HepG2 (cell line): Measurements from ENCODE around the gene SRP9. TPM values are rescaled to one million over a fixed set of nuclear protein-coding genes. Genes with fewer than 3 reads are reported as not detected.

Experiments used
- ATAC-seq: fragments of 200-7000 bp; cut with Tn5 transposase; 3 replicates; pipeline ENCODE4 v1.9.1; 2020; ENCODE audit warnings: mild to moderate bottlenecking, moderate library complexity
- BruUV-seq: library from RNA; stranded (reverse); fragments of 400-500 nt; replicated peaks from 2 replicates; lab custom pipeline; 2021; lab: Mats Ljungman, UMichigan
- CTCF ChIA-PET: fragments of 300-600 bp; formaldehyde crosslinking; extraction: SDS; loops from one replicate; lab custom pipeline; 2021; ENCODE audit warnings: low total read pairs, inconsistent platforms, low intra/inter-chr PET ratio; lab: Yijun Ruan, JAX
- POLR2A ChIA-PET: fragments of 350-600 bp; sonication (Branson Sonifier 250); formaldehyde crosslinking; loops from one replicate; lab custom pipeline; 2020; ENCODE audit warnings: antibody characterized with exemption, inconsistent platforms; lab: Yijun Ruan, JAX
- DNase-seq: peaks from one replicate; pipeline ENCODE4 v3.0.0-alpha.2; 2015; ENCODE audit warnings: low spot score
- FAIRE-seq: peaks from 3 replicates; lab custom pipeline; 2011; peaks lifted over from hg19 to GRCh38; lab: Jason Lieb, UNC
- H2AFZ ChIP-seq: one replicate; pipeline ENCODE4 v1.6.1; 2011; ENCODE audit warnings: low read length, inconsistent platforms
- H3K27ac ChIP-seq: fragments of 300-600 bp; 3 replicates; pipeline ENCODE4 v1.8.0; 2011; ENCODE audit warnings: mixed run types, mild to moderate bottlenecking, mixed read lengths, low read length, inconsistent platforms; ENCODE audit not compliant: insufficient read depth; ENCODE audit errors: extremely low read length
- H3K27me3 ChIP-seq, 2 experiments: fragments of 200-600 bp in 1 of 2; 2 replicates in 1 of 2; 3 replicates in 1 of 2; pipeline versions ENCODE4 v1.6.0 to v1.8.0; 2011; ENCODE audit warnings: low read length in 2 of 2, mild to moderate bottlenecking in 2 of 2, moderate library complexity in 2 of 2, inconsistent platforms in 1 of 2; ENCODE audit not compliant: insufficient read depth in 2 of 2, control insufficient read depth in 1 of 2
- H3K36me3 ChIP-seq, 2 experiments: fragments of 200-600 bp in 1 of 2; replicated peaks in 1 of 2; 2 replicates in 1 of 2; 3 replicates in 1 of 2; pipeline versions ENCODE4 v1.5.1 to v1.8.0; 2011; ENCODE audit warnings: low read length in 2 of 2, inconsistent platforms in 1 of 2; ENCODE audit not compliant: insufficient read depth in 2 of 2, control insufficient read depth in 1 of 2
- H3K4me1 ChIP-seq: 2 replicates; pipeline ENCODE4 v1.5.1; 2012; ENCODE audit warnings: low read length, inconsistent platforms; ENCODE audit not compliant: insufficient read depth
- H3K4me2 ChIP-seq: 2 replicates; pipeline ENCODE4 v1.6.0; 2011; ENCODE audit warnings: low read depth, low read length, inconsistent platforms
- H3K4me3 ChIP-seq, 3 experiments: fragments of 200-600 bp in 1 of 3; sonication (generic), shearing (Covaris generic) in 1 of 3; replicated peaks in 1 of 3; 2 replicates each; pipeline ENCODE4 v1.5.1; 2011 to 2016; ENCODE audit warnings: low read length in 3 of 3, inconsistent platforms in 2 of 3, low read depth in 2 of 3, mild to moderate bottlenecking in 2 of 3, control low read depth in 1 of 3, mixed read lengths in 1 of 3; ENCODE audit not compliant: insufficient read depth in 1 of 3
- H3K79me2 ChIP-seq: one replicate; pipeline ENCODE4 v1.6.1; 2011; ENCODE audit warnings: low read length, inconsistent platforms; ENCODE audit not compliant: insufficient read depth
- H3K9ac ChIP-seq: 2 replicates; pipeline ENCODE4 v1.6.0; 2011; ENCODE audit warnings: mild to moderate bottlenecking, low read depth, low read length, inconsistent platforms; ENCODE audit not compliant: insufficient read depth
- H3K9me3 ChIP-seq: 2 replicates; pipeline ENCODE4 v1.5.1; 2012; ENCODE audit warnings: mild to moderate bottlenecking, low read length
- H4K20me1 ChIP-seq: 2 replicates; pipeline ENCODE4 v1.6.0; 2011; ENCODE audit warnings: inconsistent platforms, mild to moderate bottlenecking, low read length, moderate library complexity; ENCODE audit not compliant: insufficient read depth
- GTF2F1 ChIP-seq: fragments of 150-350 bp; IDR thresholded peaks from 2 replicates; pipeline ENCODE4 v1.6.1; 2014; ENCODE audit warnings: low read length
- KLF9 ChIP-seq: IDR thresholded peaks from 2 replicates; pipeline ENCODE4 v1.6.1; 2016; ENCODE audit warnings: low read depth
- NR2F1 ChIP-seq, 2 experiments: fragments of 450-650 bp in 1 of 2; formaldehyde crosslinking in 1 of 2; IDR thresholded peaks; 2 replicates each; pipeline versions ENCODE4 v1.5.0 to v1.6.1; 2016 to 2020; ENCODE audit warnings: mild to moderate bottlenecking in 1 of 2, missing compliant biosample characterization in 1 of 2, missing genetic modification reagents in 1 of 2, moderate library complexity in 1 of 2
- POLR2G ChIP-seq: fragments of 200-400 bp; formaldehyde crosslinking; IDR thresholded peaks from 2 replicates; pipeline ENCODE4 v1.6.1; 2018; ENCODE audit warnings: mild to moderate bottlenecking, low read depth, low read length, moderate library complexity
- PRPF4 ChIP-seq: fragments of 200-400 bp; formaldehyde crosslinking; IDR thresholded peaks from 2 replicates; pipeline ENCODE4 v1.6.1; 2016; ENCODE audit warnings: low read length, low read depth; ENCODE audit not compliant: poor library complexity, severe bottlenecking
- SUZ12 ChIP-seq: fragments of 150-350 bp; IDR thresholded peaks from 2 replicates; pipeline ENCODE4 v1.6.1; 2014; ENCODE audit warnings: low read depth, low read length
- ZNF207 ChIP-seq: fragments of 450-650 bp; IDR thresholded peaks from 2 replicates; pipeline ENCODE4 v1.6.1; 2016; ENCODE audit warnings: antibody characterized with exemption, borderline replicate concordance
- ZNF296 ChIP-seq: sonication (generic); formaldehyde crosslinking; conservative IDR thresholded peaks from 2 replicates; pipeline ENCODE4 v1.5.0; 2020; ENCODE audit warnings: mild to moderate bottlenecking, missing genetic modification reagents
- ZNF33A ChIP-seq: sonication (generic); formaldehyde crosslinking; IDR thresholded peaks from 2 replicates; pipeline ENCODE4 v1.5.1; 2020; ENCODE audit warnings: missing genetic modification reagents, mild to moderate bottlenecking, moderate library complexity, borderline replicate concordance
- ZNF878 ChIP-seq: sonication (generic); formaldehyde crosslinking; IDR thresholded peaks from 2 replicates; pipeline ENCODE4 v1.8.1; 2023; ENCODE audit warnings: mild to moderate bottlenecking, missing genetic modification reagents, moderate library complexity
- WGBS: methylation state at CpG from one replicate; pipeline ENCODE4 v1.1.6; 2017; ENCODE audit warnings: low lambda C conversion rate; 5-methylcytosine and 5-hydroxymethylcytosine counted together
- in situ Hi-C: cut with HindIII; loops from 2 replicates; pipeline ENCODE4 v1.10.0; 2017; ENCODE audit warnings: low pct_unique_long_range_greater_than_20kb; ENCODE audit not compliant: extremely low pct_ligation_motif_present
- intact Hi-C: fragments of 100-400 bp; cut with micrococcal nuclease; formaldehyde crosslinking; loops from one replicate; pipeline ENCODE4 v1.10.0; 2022; ENCODE audit not compliant: unreplicated experiment
- polyA plus RNA-seq, 8 experiments: library from polyadenylated mRNA; depleted of rRNA in 3 of 8; stranded (reverse) in 7 of 8; unstranded in 1 of 8; fragments of >200 nt; fragmentation: Illumina TruSeq in 4 of 8; extraction: Trizol in 4 of 8; gene quantifications; 2 replicates each; pipeline versions ENCODE4 v1.2.1 to v1.2.3, GENCODE V29; 2011 to 2016; ENCODE audit warnings: low read depth in 4 of 8, missing spikeins in 1 of 8, mixed read lengths in 1 of 8; ENCODE audit not compliant: insufficient read depth in 1 of 8
- total RNA-seq, 5 experiments: library from RNA; depleted of rRNA; stranded (reverse); fragments of >200 nt; fragmentation: Illumina TruSeq; extraction: Trizol; gene quantifications; 2 replicates each; pipeline ENCODE4 v1.2.3, GENCODE V29; 2016; ENCODE audit warnings: low read depth in 1 of 5
- TF ChIP-seq, protein P1 (sequence below), 2 experiments: sonication (generic) in 1 of 2; formaldehyde crosslinking in 1 of 2; IDR thresholded peaks; 2 replicates each; pipeline versions ENCODE4 v1.4.0 to v1.6.1; 2016 to 2020; ENCODE audit warnings: borderline replicate concordance in 1 of 2, low read depth in 1 of 2, mild to moderate bottlenecking in 1 of 2, missing genetic modification reagents in 1 of 2
- TF ChIP-seq, protein P2 (sequence below): sonication (generic); formaldehyde crosslinking; IDR thresholded peaks from 2 replicates; pipeline ENCODE4 v1.4.0; 2020; ENCODE audit warnings: missing genetic modification reagents, borderline replicate concordance
- TF ChIP-seq, protein P3 (sequence below): sonication (generic); formaldehyde crosslinking; IDR thresholded peaks from 2 replicates; pipeline ENCODE4 v1.4.0; 2020; ENCODE audit warnings: missing genetic modification reagents

The SRP9 gene
- total and polyA plus RNA-seq, 2 of the 13 experiments (the other 11 are each of a cell fraction or from before 2014, with no cell fraction given) = 251 to 307 TPM

DNA sequence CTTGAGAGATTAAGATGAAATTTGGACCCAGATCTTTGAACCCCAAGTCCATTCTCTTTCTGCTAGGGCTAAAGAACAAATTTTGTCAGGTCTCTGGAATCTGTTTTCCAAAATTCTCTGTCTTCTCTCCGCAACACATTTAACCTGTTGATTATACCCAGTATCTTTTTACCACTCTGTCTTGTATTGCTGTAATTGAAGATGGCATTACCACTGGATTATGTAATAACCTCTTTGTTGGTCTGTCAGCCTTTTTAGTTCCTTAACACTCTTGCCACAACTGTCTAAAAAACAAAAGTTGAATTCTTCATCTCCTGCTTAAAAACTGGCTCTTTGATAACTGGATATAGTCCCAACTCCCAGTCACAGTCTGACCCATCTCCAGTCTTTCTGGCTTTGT, 3.0 kb downstream of the SRP9 start:
- CTCF ChIA-PET = no interaction called here
- no peak for DNase-seq
- ATAC-seq = no peak
- Histone ChIP-seq H3K79me2 (peaks cover 61% of the 10 kb centered on the region), H3K27ac (no peak overlapping the region), H3K4me1 (peaks cover 52% of the 10 kb centered on the region), H3K9ac (no peak overlapping the region), H3K4me3 (no peak overlapping the region), H3K36me3 (peaks cover 2 to 4% of the 10 kb centered on the region in 2 experiments), H3K27me3 (no peaks in the 10 kb centered on the region; a peak in 1 of 5 replicates), H2AFZ (no peak overlapping the region), H3K9me3 (no peaks in the 10 kb centered on the region), H3K4me2 (peak overlapping the region; percentile 90; the same call in 1 of the 2 replicates), H4K20me1 (peaks cover 35% of the 10 kb centered on the region)
- in situ Hi-C loops (no loop called here), intact Hi-C loops (no loop called here)
- WGBS = 100% methylated on average over 1 of the region's 1 CpG
- no TSS peak for BruUV-seq
- peak; percentile 37 for FAIRE-seq
- POLR2A ChIA-PET = interaction anchor here (6.6 kb wide), 1 partner anchor 31 kb away, joined by 87 read pairs; the partner anchor contains the start of gene EPHX1
- TF ChIP-seq ZNF33A (CRISPR knock-in tag) (no peak), POLR2G (no peak), ZNF296 (CRISPR knock-in tag) (no peak), ZNF207 (no peak), KLF9 (CRISPR knock-in tag) (no peak), ZNF878 (CRISPR knock-in tag) (no peak), GTF2F1 (no peak), PRPF4 (no peak), NR2F1 (CRISPR knock-in tag; IDR thresholded peaks at IDR 0.05) (no peak), SUZ12 (no peak)
- TF ChIP-seq, protein P1, sequence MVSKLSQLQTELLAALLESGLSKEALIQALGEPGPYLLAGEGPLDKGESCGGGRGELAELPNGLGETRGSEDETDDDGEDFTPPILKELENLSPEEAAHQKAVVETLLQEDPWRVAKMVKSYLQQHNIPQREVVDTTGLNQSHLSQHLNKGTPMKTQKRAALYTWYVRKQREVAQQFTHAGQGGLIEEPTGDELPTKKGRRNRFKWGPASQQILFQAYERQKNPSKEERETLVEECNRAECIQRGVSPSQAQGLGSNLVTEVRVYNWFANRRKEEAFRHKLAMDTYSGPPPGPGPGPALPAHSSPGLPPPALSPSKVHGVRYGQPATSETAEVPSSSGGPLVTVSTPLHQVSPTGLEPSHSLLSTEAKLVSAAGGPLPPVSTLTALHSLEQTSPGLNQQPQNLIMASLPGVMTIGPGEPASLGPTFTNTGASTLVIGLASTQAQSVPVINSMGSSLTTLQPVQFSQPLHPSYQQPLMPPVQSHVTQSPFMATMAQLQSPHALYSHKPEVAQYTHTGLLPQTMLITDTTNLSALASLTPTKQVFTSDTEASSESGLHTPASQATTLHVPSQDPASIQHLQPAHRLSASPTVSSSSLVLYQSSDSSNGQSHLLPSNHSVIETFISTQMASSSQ (IDR thresholded peaks at IDR 0.05; ENCODE audit: low read depth) = no peak
- TF ChIP-seq, protein P1 (CRISPR knock-in tag; IDR thresholded peaks at IDR 0.05; ENCODE audit: borderline replicate concordance) = no peak
- TF ChIP-seq, protein P2, sequence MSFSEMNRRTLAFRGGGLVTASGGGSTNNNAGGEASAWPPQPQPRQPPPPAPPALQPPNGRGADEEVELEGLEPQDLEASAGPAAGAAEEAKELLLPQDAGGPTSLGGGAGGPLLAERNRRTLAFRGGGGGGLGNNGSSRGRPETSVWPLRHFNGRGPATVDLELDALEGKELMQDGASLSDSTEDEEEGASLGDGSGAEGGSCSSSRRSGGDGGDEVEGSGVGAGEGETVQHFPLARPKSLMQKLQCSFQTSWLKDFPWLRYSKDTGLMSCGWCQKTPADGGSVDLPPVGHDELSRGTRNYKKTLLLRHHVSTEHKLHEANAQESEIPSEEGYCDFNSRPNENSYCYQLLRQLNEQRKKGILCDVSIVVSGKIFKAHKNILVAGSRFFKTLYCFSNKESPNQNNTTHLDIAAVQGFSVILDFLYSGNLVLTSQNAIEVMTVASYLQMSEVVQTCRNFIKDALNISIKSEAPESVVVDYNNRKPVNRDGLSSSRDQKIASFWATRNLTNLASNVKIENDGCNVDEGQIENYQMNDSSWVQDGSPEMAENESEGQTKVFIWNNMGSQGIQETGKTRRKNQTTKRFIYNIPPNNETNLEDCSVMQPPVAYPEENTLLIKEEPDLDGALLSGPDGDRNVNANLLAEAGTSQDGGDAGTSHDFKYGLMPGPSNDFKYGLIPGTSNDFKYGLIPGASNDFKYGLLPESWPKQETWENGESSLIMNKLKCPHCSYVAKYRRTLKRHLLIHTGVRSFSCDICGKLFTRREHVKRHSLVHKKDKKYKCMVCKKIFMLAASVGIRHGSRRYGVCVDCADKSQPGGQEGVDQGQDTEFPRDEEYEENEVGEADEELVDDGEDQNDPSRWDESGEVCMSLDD (CRISPR knock-in tag) = no peak
- TF ChIP-seq, protein P3, sequence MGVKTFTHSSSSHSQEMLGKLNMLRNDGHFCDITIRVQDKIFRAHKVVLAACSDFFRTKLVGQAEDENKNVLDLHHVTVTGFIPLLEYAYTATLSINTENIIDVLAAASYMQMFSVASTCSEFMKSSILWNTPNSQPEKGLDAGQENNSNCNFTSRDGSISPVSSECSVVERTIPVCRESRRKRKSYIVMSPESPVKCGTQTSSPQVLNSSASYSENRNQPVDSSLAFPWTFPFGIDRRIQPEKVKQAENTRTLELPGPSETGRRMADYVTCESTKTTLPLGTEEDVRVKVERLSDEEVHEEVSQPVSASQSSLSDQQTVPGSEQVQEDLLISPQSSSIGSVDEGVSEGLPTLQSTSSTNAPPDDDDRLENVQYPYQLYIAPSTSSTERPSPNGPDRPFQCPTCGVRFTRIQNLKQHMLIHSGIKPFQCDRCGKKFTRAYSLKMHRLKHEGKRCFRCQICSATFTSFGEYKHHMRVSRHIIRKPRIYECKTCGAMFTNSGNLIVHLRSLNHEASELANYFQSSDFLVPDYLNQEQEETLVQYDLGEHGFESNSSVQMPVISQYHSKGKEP (CRISPR knock-in tag) = no peak
